HG02973 (cell line): Measurements from ENCODE around the gene FGGY.
"Not testable (repeated sequence)": the region's sequence is repeated elsewhere in the genome, so short reads cannot be mapped to it uniquely, and the experiment has no call there.

Source experiments
- ATAC-seq: cut with Tn5 transposase; IDR thresholded peaks from one replicate; pipeline ENCODE4 v1.9.1; 2021; ENCODE audit warnings: moderate library complexity; ENCODE audit not compliant: unreplicated experiment

FGGY gene

GRCh38 chr1:59690171-59690930 is 393.5 kb downstream of the FGGY start:
- ATAC-seq: no peak

- no peak for ATAC-seq
Observed at GRCh38 chr1:59691261-59691660, 394.4 kb downstream of the FGGY start.

- ATAC-seq: no peak
Observed at GRCh38 chr1:59692591-59692990, 395.7 kb downstream of the FGGY start.

GRCh38 chr1:59693406-59693805 is 396.5 kb downstream of the FGGY start:
- no peak for ATAC-seq

GRCh38 chr1:59695252-59695651 is 398.4 kb downstream of the FGGY start:
- no peak for ATAC-seq

GRCh38 chr1:59696421-59697115 is 399.7 kb downstream of the FGGY start:
- peak; percentile 40 for ATAC-seq

- peak; percentile 61 for ATAC-seq
Observed at GRCh38 chr1:59697150-59697800, 400.4 kb downstream of the FGGY start.

- ATAC-seq: no peak
Observed at GRCh38 chr1:59698386-59698785, 401.5 kb downstream of the FGGY start.

- ATAC-seq: no peak
Observed at GRCh38 chr1:59699227-59699847, 402.4 kb downstream of the FGGY start.

GRCh38 chr1:59701376-59701775 is 404.5 kb downstream of the FGGY start:
- no peak for ATAC-seq

- no peak for ATAC-seq
Observed at GRCh38 chr1:59703226-59703917, 406.5 kb downstream of the FGGY start.

GRCh38 chr1:59703918-59704378 is 407.1 kb downstream of the FGGY start:
- ATAC-seq: no peak

- ATAC-seq: no peak
Observed at GRCh38 chr1:59704716-59705115, 407.8 kb downstream of the FGGY start.

GRCh38 chr1:59705466-59706302 is 408.8 kb downstream of the FGGY start:
- ATAC-seq: no peak

- no peak for ATAC-seq
Observed at GRCh38 chr1:59706303-59706599, 409.4 kb downstream of the FGGY start.

GRCh38 chr1:59707178-59707791 is 410.4 kb downstream of the FGGY start:
- ATAC-seq: no peak

- ATAC-seq: no peak
Observed at GRCh38 chr1:59709333-59709732, 412.4 kb downstream of the FGGY start.

- ATAC-seq: not testable (repeated sequence)
Observed at GRCh38 chr1:59710920-59711319, 414.0 kb downstream of the FGGY start.

GRCh38 chr1:59714219-59714618 is 417.3 kb downstream of the FGGY start:
- ATAC-seq: no peak

- ATAC-seq: no peak
Observed at GRCh38 chr1:59714966-59715365, 418.1 kb downstream of the FGGY start.
